SJCRH30 (cell line): ENCODE results near the gene PLCD4. TPM values are rescaled to one million over a fixed set of nuclear protein-coding genes. Genes with fewer than 3 reads are reported as not detected.

Experiments used
- DNase-seq, 2 experiments: peaks; one replicate each; pipeline ENCODE4 v3.0.0-alpha.2; 2015 to 2020
- H3K27ac ChIP-seq: fragments of 250-450 bp; sonication (Bioruptor Pico); 2 replicates; pipeline ENCODE4 v1.5.1; 2020; ENCODE audit warnings: mild to moderate bottlenecking, moderate library complexity
- H3K27me3 ChIP-seq: fragments of 250-450 bp; sonication (Bioruptor Pico); 2 replicates; pipeline ENCODE4 v1.5.1; 2020; ENCODE audit warnings: mild to moderate bottlenecking, moderate library complexity
- H3K36me3 ChIP-seq: fragments of 250-450 bp; sonication (Bioruptor Pico); 2 replicates; pipeline ENCODE4 v1.5.1; 2020; ENCODE audit warnings: mild to moderate bottlenecking, moderate library complexity
- H3K4me1 ChIP-seq: fragments of 250-450 bp; sonication (Bioruptor Pico); 2 replicates; pipeline ENCODE4 v1.5.1; 2020; ENCODE audit warnings: mild to moderate bottlenecking, moderate library complexity
- H3K4me3 ChIP-seq: fragments of 250-450 bp; sonication (Bioruptor Pico); 2 replicates; pipeline ENCODE4 v1.5.1; 2020; ENCODE audit warnings: mild to moderate bottlenecking, moderate library complexity
- H3K9me3 ChIP-seq: fragments of 250-450 bp; sonication (Bioruptor Pico); replicated peaks from 2 replicates; pipeline ENCODE4 v1.5.1; 2020; ENCODE audit warnings: mild to moderate bottlenecking, moderate library complexity
- total RNA-seq: library from RNA; depleted of rRNA; stranded (reverse); fragments of >200 nt; shearing (Covaris generic); gene quantifications from 2 replicates; pipeline ENCODE4 v1.2.3, GENCODE V29; 2014; rRNA removed

The PLCD4 gene
- total RNA-seq, result 0.71 and 0.75 TPM in 2 replicates

DNA sequence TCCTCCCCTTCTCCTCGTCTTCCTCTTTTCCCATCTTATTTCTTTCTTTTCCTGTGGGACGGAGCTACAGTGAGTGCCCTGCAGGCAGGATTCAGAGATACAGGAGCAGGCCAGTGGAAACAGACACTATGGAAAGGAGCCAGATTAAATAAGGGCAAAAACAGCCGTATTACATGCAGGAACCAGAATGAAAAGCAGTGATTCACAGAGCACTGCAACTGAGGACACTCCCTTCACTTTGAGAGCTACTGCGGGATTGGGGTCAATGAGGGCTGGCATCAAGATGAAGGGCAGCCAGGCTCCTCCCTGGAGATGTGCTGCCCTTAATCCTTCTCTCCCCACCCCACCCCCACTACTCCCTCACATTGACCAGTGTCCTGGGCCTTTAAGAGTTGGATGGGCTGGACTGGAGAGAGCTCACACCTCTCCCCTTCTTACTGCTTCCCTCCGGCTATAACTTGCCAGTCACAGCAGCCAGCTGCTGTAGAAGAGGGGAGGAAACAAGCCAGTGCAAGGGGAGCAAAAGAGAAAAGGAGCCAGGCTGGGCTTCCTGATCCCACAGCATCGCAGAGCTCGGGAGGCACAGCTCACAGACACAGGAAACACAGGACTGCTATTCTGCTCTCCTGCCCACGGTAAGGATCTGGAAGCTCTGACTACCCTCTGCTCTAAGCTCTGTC is at the start of gene PLCD4:
Gene PLCD4, plus strand, starts transcription at position 464 of the 680 bp plus-strand sequence. CDS start 7,841 bp downstream, outside the sequence.
- DNase-seq, result peak; percentile 74 to 88
- peak within 1 kb of the TSS; percentile 18 for H3K4me3 ChIP-seq
- no peaks in the 10 kb centered on the region for H3K9me3 ChIP-seq
- no peaks in the 10 kb centered on the region for H3K36me3 ChIP-seq
- peaks cover 25% of the 10 kb centered on the region for H3K4me1 ChIP-seq
- H3K27ac ChIP-seq, result no peak within 1 kb of the TSS
- H3K27me3 ChIP-seq, result no peaks in the 10 kb centered on the region

DNA sequence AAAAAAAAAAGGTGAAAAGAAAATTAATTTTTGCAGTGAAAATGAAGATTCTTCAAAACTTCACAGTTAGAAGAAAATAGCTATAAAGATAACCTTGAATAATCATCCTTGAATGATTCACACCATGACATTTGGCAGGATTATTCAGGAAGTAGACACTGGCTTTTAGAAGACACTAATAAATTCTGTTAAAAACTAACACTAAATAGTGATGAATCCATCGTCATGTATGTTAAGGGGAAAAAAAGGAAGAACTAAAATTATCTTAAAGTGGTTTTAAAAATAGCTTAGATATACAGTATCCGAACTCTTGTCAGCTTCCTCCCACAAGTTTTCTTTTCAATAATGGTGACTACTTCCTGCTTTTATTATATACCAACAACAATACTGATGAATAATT is 49.8 kb upstream of the PLCD4 start:
- H3K4me1 ChIP-seq, result no peaks in the 10 kb centered on the region
- no peaks in the 10 kb centered on the region for H3K27me3 ChIP-seq
- no peak for DNase-seq
- no peak overlapping the region for H3K27ac ChIP-seq
- H3K9me3 ChIP-seq, result no peaks in the 10 kb centered on the region
- peaks cover 69% of the 10 kb centered on the region for H3K36me3 ChIP-seq
- no peak overlapping the region for H3K4me3 ChIP-seq

DNA sequence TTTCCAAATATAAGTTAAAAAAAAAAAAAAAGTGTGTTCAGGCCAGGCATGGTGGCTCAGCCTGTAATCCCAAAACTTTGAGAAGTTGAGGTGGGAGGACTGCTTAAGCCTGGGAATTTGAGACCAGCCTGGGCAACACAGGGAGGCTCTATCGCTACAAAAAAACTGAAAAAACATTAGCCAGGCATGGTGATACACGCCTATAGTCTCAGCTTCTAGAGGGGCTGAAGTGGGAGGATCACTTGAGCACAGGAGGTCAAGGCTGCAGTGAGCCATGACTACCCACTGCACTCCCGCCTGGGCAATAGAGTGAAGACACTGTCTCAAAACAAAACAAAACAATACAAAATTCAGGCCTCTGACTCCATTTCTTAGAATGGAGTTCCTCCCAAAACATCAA is 48.7 kb upstream of the PLCD4 start:
- H3K4me3 ChIP-seq, result no peak overlapping the region
- peaks cover 61% of the 10 kb centered on the region for H3K36me3 ChIP-seq
- H3K9me3 ChIP-seq, result no peaks in the 10 kb centered on the region
- no peaks in the 10 kb centered on the region for H3K4me1 ChIP-seq
- no peaks in the 10 kb centered on the region for H3K27me3 ChIP-seq
- no peak overlapping the region for H3K27ac ChIP-seq
- no peak for DNase-seq

DNA sequence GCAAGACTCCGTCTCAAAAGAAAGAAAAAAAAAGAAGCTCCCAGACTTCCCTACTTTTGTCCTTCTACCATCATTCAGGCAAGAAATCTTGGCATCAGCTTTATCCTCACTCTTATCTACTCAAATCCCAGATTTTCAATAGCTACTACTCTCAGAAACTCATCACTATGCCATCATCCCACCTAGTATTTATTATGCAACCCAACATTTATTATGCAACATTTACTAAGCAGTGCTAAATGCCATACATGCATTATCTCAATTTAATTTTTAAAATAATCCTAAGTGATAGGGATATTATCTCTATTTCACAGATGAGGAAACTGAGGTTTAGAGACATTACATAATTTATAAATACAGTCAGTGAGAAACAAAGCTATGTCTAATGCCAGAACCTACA is 43.6 kb upstream of the PLCD4 start:
- Histone ChIP-seq H3K4me3 (no peak overlapping the region), H3K4me1 (peaks cover 6% of the 10 kb centered on the region; the same call in 1 of the 2 replicates), H3K27ac (no peak overlapping the region), H3K36me3 (peaks cover 37% of the 10 kb centered on the region), H3K9me3 (no peaks in the 10 kb centered on the region), H3K27me3 (no peaks in the 10 kb centered on the region)
- DNase-seq, result no peak

DNA sequence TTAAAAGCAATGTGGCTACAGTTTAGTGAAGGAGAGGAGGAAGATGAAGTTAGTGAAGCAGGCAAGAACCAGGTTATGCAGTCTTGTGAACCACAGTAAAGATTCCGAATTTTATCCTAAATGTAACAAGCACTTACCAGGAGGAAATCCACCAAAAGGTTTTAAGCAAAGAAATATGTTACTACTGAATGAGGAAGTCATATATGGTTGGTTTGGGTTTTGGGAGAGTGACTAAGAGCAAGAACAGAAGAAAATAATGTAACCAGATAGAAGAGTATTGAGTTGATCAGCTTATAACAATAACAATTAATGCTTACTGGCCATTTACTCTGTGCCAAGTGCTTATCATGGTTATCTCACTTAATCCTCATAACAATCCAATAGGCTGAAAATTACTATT is 41.4 kb upstream of the PLCD4 start:
- Histone ChIP-seq H3K36me3 (peaks cover 32% of the 10 kb centered on the region), H3K4me3 (no peak overlapping the region), H3K27ac (no peak overlapping the region), H3K4me1 (peaks cover 16% of the 10 kb centered on the region), H3K9me3 (no peaks in the 10 kb centered on the region), H3K27me3 (no peaks in the 10 kb centered on the region)
- DNase-seq, result no peak

DNA sequence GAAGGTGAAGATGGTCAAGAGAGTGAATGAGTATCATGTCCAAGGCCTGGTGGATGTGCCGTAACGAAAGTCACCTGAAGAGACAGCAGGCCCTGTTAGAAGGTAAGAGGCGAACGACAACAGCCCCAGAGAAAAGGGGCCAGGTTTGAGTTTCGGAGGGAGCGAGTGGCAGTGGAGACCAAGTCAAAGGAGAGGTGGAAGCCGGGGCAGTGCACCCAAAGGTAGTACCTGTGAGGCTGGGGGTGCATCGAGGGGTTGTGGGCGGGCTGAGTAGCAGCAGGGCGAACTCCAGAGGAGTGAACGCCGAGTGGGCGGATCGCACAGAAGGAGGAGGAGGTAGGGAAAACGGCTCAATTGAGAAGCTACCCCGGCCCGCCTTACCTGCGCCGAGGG is 39.9 kb upstream of the PLCD4 start:
- Histone ChIP-seq H3K9me3 (no peaks in the 10 kb centered on the region), H3K4me3 (peak overlapping the region; percentile 77), H3K4me1 (peaks cover 16% of the 10 kb centered on the region), H3K27me3 (no peaks in the 10 kb centered on the region), H3K27ac (peak overlapping the region; percentile 93), H3K36me3 (peaks cover 31% of the 10 kb centered on the region)
- no peak for DNase-seq

DNA sequence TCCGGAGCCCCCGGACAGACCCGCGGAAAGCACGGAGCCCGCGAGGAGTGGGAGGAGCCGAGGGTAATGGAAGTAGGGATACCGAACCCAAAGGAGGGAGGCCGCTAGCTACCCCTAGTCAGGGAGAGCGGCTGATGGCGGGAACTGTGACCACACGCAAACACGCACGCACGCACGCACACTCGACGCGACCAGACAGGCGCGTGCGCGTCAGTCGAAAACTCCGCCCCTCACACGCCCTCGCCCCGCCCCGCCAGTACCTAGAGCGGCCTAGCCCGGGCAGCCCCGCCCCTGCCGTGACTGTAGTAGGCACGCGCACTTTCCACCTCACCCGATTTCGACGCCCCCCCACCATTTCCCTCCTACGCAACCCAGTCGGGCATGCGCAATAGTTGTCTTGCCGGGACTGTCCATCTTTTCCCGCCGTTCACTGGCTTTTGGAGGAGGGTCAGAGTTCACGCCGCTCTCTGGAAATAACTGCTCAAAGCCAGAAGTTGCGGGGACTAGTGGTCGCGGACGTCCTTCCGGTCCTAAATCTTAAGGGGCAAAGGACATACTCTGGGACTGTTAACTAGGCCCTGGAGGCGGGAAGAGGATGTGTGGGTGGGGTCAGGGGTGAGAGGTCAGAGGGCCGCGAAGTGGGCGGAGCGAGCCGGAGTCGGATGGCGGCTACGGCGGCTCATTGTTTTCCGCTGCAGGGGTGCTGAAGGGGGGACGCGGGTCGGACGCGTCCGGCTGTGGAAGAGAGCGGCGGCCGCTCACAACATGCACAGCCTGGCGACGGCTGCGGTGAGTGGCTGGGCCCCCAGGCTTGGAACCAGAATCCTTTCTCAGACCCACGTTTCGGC is 39.3 kb upstream of the PLCD4 start, which contains the start of the genes CNOT9 and USP37:
Gene CNOT9, plus strand, starts transcription at position 650 of the 848 bp plus-strand sequence. Its CDS starts 116 bp downstream, at position 766.
Gene USP37, minus strand, starts transcription at position 162 of the 848 bp plus-strand sequence. CDS start 9,698 bp downstream, outside the sequence.
- no peaks in the 10 kb centered on the region for H3K27me3 ChIP-seq
- peak within 1 kb of the TSS; percentile 77 for H3K4me3 ChIP-seq
- H3K36me3 ChIP-seq, result peaks cover 33% of the 10 kb centered on the region
- DNase-seq, result peak; percentile 99
- H3K9me3 ChIP-seq, result no peaks in the 10 kb centered on the region
- peaks cover 16% of the 10 kb centered on the region for H3K4me1 ChIP-seq
- H3K27ac ChIP-seq, result peak within 1 kb of the TSS; percentile 93

DNA sequence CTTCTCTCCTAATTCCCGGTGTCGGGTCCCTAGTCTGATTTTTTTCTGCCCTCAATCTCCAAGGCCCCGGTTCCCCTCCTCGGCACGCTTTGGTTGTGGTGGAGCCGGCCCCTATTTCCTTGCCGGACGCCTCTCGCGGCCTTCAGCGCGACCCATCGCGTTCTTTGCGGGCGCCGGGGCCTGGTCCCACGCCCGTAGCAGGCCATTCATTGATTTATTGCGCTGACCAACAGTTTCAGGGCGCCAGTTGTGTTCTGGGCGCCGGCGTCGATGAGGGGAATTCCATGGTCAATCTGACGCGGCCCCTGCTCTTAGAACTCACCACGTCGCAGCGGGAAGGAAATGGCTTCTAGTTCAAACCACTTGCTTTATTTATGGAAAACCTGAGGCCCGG is 38.7 kb upstream of the PLCD4 start:
- Histone ChIP-seq H3K36me3 (peaks cover 38% of the 10 kb centered on the region), H3K27me3 (no peaks in the 10 kb centered on the region), H3K4me1 (peaks cover 16% of the 10 kb centered on the region), H3K9me3 (no peaks in the 10 kb centered on the region), H3K4me3 (peak overlapping the region; percentile 77), H3K27ac (peak overlapping the region; percentile 93)
- DNase-seq, result peak in 1 of 2 experiments; percentile 57

DNA sequence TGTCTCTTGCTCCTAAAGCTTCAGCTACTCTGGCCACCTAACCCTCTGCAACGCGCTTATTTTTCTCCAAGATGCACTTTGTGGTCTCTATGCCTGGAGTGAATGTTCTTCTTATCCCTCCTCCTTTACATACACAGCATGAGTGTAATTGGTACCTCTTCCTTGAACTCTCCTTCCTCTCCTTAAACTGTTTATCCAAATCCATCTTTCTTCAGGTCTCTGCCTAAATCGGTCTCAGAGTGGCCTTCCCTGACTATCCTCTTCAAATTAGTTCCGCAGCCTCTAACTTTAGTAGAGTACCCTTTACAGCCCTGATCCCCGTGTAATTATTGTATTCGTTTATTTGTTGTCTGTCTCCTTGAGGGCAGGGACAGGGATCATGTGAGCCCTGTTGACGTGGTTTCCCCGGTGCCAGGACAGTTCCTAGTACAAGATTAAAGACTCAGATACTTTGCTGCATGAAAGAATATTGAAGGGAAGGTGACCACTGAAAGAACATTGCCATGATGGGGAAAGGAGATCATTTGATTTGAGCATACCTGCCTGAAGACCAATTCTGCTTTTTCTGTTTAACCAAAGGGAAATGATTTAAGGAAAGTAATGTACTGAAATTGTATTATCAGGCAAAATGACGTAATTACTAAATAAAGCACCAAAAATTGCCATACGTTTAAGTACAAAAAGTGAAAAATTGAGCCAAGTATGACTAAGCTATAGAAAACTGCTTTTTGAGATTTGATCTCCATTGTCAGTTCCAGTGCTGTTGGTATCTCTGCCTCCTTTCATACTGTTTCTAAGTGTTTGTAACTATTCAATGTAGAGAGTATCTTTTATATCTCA is 37.8 kb upstream of the PLCD4 start:
- Histone ChIP-seq H3K36me3 (peaks cover 40% of the 10 kb centered on the region), H3K27ac (peak overlapping the region; percentile 93), H3K4me3 (peak overlapping the region; percentile 77), H3K4me1 (peaks cover 16% of the 10 kb centered on the region), H3K27me3 (no peaks in the 10 kb centered on the region), H3K9me3 (no peaks in the 10 kb centered on the region)
- DNase-seq, result peak; percentile 62 to 81

DNA sequence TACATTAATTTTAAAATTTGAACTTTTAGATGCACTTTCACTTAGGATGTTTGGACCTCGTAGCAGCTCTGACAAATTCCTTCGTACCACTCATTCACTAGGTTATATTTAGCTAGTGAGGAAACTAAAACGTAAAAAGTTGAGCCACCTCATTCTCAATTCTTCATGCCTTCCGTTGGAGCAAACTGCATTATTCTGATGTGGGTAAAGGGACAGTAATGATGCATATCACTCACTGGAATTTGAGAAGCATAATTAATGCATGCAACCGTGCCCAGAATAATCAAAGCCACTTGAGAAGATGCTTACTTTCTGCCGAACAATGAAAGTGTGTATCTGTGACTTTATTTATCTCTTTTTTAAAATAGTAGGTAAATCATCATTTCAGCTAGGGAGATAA is 36.8 kb upstream of the PLCD4 start:
- no peaks in the 10 kb centered on the region for H3K9me3 ChIP-seq
- H3K4me3 ChIP-seq, result peak overlapping the region; percentile 77
- no peaks in the 10 kb centered on the region for H3K27me3 ChIP-seq
- H3K27ac ChIP-seq, result peak overlapping the region; percentile 93; the same call in 1 of the 2 replicates
- peak in 1 of 2 experiments; percentile 6 for DNase-seq
- H3K36me3 ChIP-seq, result peaks cover 40% of the 10 kb centered on the region
- peaks cover 16% of the 10 kb centered on the region for H3K4me1 ChIP-seq

DNA sequence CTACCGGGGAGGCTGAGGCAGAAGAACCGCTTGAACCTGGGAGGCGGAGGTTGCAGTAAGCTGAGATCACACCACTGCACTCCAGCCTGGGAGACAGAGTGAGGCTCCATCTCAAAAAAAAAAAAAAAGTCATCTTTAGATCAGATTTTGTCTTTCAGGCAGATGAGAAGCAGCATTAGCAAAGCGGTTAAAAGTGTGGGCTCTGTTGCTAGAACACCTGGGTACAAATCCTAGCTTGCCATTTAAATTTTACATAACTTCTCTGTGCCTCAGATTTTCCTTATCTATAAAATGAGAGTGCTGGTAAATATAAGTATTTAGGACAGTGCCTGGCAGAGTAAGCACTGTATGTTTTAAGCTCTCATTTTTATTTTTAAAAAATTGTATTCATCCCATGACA is 30.8 kb upstream of the PLCD4 start:
- Histone ChIP-seq H3K4me1 (no peaks in the 10 kb centered on the region), H3K9me3 (no peaks in the 10 kb centered on the region), H3K36me3 (peaks cover 59% of the 10 kb centered on the region), H3K27me3 (no peaks in the 10 kb centered on the region), H3K27ac (no peak overlapping the region), H3K4me3 (no peak overlapping the region)
- DNase-seq, result no peak

DNA sequence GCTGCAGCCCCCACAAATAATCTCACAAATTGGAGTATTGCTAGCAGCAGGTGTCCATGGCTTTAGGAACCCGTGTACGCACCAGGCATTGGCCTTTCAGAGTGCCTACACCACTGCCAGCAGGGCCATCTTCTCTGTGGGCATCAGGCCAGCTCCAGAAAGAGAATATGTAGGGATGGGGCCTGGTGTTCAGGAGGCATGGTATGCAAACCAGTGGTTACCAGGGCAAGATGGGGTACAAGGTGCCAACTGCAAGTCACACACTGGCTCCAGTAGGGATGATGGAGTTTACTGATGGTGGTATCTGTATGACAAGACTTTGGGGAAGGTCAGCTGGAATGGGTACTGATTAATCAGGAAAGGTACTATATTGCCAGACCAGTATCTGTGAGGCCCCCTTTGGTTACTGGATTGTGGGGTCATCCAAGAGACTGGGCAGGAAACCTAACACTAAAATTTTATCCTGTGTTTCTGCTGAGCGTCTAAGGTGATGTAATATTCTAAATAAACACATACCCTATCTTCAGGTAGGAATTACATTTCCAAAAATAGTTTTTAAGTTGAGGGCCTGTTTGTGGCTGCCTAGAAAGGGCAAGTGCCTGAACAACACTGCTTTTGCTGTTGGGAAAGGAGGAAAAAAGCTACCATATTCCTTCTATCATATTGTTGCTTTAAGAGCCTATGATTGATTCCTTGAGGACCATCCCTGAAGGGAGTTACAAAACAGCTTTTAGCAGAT is 30.0 kb upstream of the PLCD4 start:
- Histone ChIP-seq H3K27ac (no peak overlapping the region), H3K4me3 (no peak overlapping the region), H3K9me3 (no peaks in the 10 kb centered on the region), H3K36me3 (peaks cover 58% of the 10 kb centered on the region), H3K4me1 (no peaks in the 10 kb centered on the region), H3K27me3 (no peaks in the 10 kb centered on the region)
- DNase-seq, result no peak

DNA sequence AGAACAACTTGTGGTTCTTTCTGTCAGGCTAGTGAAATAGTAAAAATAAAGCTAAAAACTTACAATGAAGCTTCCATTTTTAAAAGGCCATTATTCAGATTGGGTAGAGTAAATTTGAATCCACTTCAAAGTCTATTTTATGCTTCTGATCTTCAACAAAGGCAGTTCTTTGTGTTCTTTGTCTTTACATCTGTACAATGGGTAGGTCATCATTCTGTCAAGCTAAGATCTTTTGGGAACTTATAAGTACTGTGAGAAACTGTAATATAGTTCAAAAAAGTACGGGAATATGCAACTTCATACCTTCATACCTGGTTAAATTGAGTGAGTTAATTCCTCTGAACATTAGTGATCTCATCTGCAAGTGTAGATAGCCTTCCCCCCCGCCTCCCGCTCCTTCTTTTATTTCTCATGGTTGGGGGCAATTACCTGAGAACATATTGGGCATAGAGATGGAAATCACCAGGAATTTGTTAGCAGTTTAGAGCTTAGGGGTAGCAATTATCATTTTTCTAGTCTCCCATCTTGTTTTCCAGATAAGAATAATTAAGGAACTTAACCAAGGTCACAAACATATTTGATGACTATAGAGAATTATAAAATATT is 29.3 kb upstream of the PLCD4 start:
- Histone ChIP-seq H3K27ac (no peak overlapping the region), H3K4me1 (no peaks in the 10 kb centered on the region), H3K27me3 (no peaks in the 10 kb centered on the region), H3K9me3 (no peaks in the 10 kb centered on the region), H3K36me3 (peaks cover 59% of the 10 kb centered on the region), H3K4me3 (no peak overlapping the region)
- DNase-seq, result no peak
